Glutamatergic neuron (in vitro differentiated cells): Measurements from ENCODE around the gene DHX35. TPM values are rescaled to one million over a fixed set of nuclear protein-coding genes. Genes with fewer than 3 reads are reported as not detected.

Experiments used
- DNase-seq: peaks from one replicate; pipeline ENCODE4 v3.0.0; 2022
- H3K27ac Mint-ChIP-seq: one replicate; pipeline ENCODE4 v1.8.0; 2020; ENCODE audit warnings: mild to moderate bottlenecking, mixed read lengths, inconsistent platforms; ENCODE audit not compliant: unreplicated experiment
- H3K27me3 Mint-ChIP-seq: one replicate; pipeline ENCODE4 v1.8.0; 2020; ENCODE audit warnings: mild to moderate bottlenecking, moderate library complexity, mixed read lengths, inconsistent platforms; ENCODE audit not compliant: unreplicated experiment
- H3K36me3 Mint-ChIP-seq: one replicate; pipeline ENCODE4 v1.8.0; 2020; ENCODE audit warnings: mild to moderate bottlenecking, mixed read lengths, inconsistent platforms; ENCODE audit not compliant: unreplicated experiment
- H3K4me1 Mint-ChIP-seq: one replicate; pipeline ENCODE4 v1.8.0; 2020; ENCODE audit warnings: mild to moderate bottlenecking, low read depth, mixed read lengths, inconsistent platforms; ENCODE audit not compliant: unreplicated experiment
- H3K4me3 Mint-ChIP-seq: one replicate; pipeline ENCODE4 v1.8.0; 2020; ENCODE audit warnings: mild to moderate bottlenecking, mixed read lengths, inconsistent platforms; ENCODE audit not compliant: unreplicated experiment
- H3K9me3 Mint-ChIP-seq: one replicate; pipeline ENCODE4 v1.8.0; 2020; ENCODE audit warnings: mild to moderate bottlenecking, moderate library complexity, mixed read lengths, inconsistent platforms; ENCODE audit not compliant: unreplicated experiment
- total RNA-seq: library from RNA; stranded (reverse); fragmentation: NEBNext Ultra II Directional; extraction: Animal tissue kit (Norgen Biotek cat#: 25700); gene quantifications from one replicate; pipeline ENCODE4 v1.2.1, GENCODE V29; 2021; ENCODE audit not compliant: unreplicated experiment
- TF ChIP-seq, protein P1 (sequence below): fragments of 200-600 bp; sonication (generic); IDR thresholded peaks from one replicate; pipeline ENCODE4 v1.5.0; 2021; ENCODE audit not compliant: partially characterized antibody, unreplicated experiment

DHX35 gene
- total RNA-seq, 1 donor from 2014 or later = 12.0 TPM

DNA sequence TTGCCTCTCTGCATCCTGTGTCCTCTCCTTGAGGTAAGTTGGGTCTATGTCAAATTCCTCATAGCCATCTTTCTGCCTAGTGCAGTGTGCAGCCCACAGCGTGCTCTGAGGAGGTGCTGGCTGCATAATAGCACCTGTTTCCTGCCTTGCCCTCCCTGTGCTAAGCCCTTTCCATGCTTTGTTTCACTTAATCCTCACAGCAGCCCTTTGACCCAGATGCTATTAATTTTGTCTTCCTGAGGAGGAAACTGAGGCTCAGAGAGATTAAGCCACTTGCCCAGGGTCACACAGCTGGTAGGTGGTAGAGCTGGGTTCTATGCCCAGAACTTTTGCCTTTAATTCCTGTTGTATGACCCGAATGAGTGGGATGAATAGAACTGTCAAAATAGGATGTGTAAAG lies 22.5 kb upstream of the DHX35 start:
- Mint-ChIP-seq H3K9me3 (peaks cover 2% of the 10 kb centered on the region), H3K27ac (no peak overlapping the region), H3K27me3 (no peaks in the 10 kb centered on the region), H3K36me3 (no peaks in the 10 kb centered on the region), H3K4me1 (no peaks in the 10 kb centered on the region), H3K4me3 (no peak overlapping the region)
- TF ChIP-seq, protein P1, sequence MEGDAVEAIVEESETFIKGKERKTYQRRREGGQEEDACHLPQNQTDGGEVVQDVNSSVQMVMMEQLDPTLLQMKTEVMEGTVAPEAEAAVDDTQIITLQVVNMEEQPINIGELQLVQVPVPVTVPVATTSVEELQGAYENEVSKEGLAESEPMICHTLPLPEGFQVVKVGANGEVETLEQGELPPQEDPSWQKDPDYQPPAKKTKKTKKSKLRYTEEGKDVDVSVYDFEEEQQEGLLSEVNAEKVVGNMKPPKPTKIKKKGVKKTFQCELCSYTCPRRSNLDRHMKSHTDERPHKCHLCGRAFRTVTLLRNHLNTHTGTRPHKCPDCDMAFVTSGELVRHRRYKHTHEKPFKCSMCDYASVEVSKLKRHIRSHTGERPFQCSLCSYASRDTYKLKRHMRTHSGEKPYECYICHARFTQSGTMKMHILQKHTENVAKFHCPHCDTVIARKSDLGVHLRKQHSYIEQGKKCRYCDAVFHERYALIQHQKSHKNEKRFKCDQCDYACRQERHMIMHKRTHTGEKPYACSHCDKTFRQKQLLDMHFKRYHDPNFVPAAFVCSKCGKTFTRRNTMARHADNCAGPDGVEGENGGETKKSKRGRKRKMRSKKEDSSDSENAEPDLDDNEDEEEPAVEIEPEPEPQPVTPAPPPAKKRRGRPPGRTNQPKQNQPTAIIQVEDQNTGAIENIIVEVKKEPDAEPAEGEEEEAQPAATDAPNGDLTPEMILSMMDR = no peak
- no peak for DNase-seq

DNA sequence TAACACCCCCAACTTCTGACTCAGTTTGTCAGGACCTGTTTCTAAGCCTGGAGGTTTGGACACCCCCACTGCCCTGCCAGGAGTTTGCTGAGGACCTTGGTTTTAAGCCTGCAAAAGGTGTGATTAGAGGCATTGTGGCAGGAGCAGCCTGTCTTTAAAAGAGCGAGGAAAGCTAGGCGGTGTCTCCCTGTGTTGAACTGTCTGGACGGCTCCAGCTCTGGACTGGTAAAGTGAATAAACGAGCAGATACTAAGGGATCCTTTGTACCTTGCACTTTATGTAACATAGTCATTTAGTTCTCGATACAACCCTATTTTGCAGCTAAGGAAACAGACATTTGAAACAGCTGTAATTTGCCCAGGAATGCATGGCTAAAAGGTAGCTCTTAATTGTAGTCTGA lies 21.5 kb upstream of the DHX35 start:
- no peaks in the 10 kb centered on the region for H3K4me1 Mint-ChIP-seq
- H3K27me3 Mint-ChIP-seq = no peaks in the 10 kb centered on the region
- H3K27ac Mint-ChIP-seq = no peak overlapping the region
- peaks cover 2% of the 10 kb centered on the region for H3K9me3 Mint-ChIP-seq
- no peak overlapping the region for H3K4me3 Mint-ChIP-seq
- no peaks in the 10 kb centered on the region for H3K36me3 Mint-ChIP-seq
- no peak for DNase-seq
- TF ChIP-seq, protein P1 = no peak

- no peak overlapping the region for H3K4me3 Mint-ChIP-seq
- TF ChIP-seq, protein P1 = peak; percentile 13
- DNase-seq = no peak
- no peaks in the 10 kb centered on the region for H3K27me3 Mint-ChIP-seq
- H3K36me3 Mint-ChIP-seq = no peaks in the 10 kb centered on the region
- no peaks in the 10 kb centered on the region for H3K4me1 Mint-ChIP-seq
- H3K27ac Mint-ChIP-seq = no peak overlapping the region
- H3K9me3 Mint-ChIP-seq = peaks cover 2% of the 10 kb centered on the region
These were observed 20.3 kb upstream of the DHX35 start for GRCh38 chr20:38941726-38942389.

DNA sequence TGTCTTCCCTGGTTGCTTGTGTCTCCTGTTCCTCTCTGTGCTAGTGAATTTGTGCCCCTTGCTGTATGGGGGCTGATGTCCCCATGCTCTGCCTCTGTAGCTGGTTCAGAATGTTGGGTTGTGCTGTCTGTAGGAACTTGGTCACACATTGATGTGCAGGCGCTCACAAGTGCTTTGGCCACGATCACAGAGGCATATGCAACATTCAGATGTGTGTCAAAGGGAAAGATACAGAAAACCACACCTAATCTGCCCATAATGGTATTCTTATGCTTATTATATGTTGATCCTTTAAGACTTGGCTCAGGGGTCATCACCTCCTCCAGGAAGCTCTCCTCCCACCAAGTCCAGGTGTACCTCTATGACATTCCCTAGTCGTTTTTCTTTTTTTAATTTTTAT lies 17.1 kb upstream of the DHX35 start:
- Mint-ChIP-seq H3K36me3 (no peaks in the 10 kb centered on the region), H3K27me3 (no peaks in the 10 kb centered on the region), H3K27ac (no peak overlapping the region), H3K4me1 (no peaks in the 10 kb centered on the region), H3K9me3 (no peaks in the 10 kb centered on the region), H3K4me3 (no peak overlapping the region)
- DNase-seq = no peak
- TF ChIP-seq, protein P1 = no peak

DNA sequence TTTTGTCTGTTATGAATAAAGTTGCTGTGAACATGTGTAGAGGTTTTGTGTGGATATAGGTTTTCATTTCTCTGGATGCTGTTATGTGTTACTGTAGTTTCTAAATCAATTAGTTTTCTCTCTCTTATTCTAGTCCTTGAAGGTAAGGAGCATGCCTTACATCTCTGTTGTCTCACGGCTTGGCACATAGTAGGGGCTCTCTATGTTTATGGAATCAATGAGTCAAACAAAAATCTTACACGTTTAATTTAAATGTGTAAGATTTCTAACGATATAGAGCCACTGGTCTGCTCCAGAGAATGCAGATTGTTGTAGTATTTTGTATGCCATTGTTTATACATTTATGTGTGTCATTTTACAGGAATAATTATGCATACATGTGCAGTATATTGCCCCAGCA lies 15.3 kb upstream of the DHX35 start:
- no peaks in the 10 kb centered on the region for H3K36me3 Mint-ChIP-seq
- DNase-seq = no peak
- TF ChIP-seq, protein P1 = no peak
- H3K27me3 Mint-ChIP-seq = no peaks in the 10 kb centered on the region
- H3K9me3 Mint-ChIP-seq = no peaks in the 10 kb centered on the region
- no peak overlapping the region for H3K27ac Mint-ChIP-seq
- H3K4me3 Mint-ChIP-seq = no peak overlapping the region
- H3K4me1 Mint-ChIP-seq = no peaks in the 10 kb centered on the region
